ENCODE results near the gene KLF4.

- TF ChIP-seq KAT7 (CRISPR knock-in tag; IDR thresholded peaks at IDR 0.05; ENCODE audit: borderline replicate concordance) (no peak), ZFYVE20 (CRISPR knock-in tag; IDR thresholded peaks at IDR 0.05; ENCODE audit: borderline replicate concordance, low read depth) (no peak), NFYB (CRISPR knock-in tag; IDR thresholded peaks at IDR 0.05) (no peak), E2F1 (CRISPR knock-in tag; IDR thresholded peaks at IDR 0.05) (no peak), NBN (conservative IDR thresholded peaks at IDR 0.05) (no peak), CTCF (CRISPR knock-in tag; IDR thresholded peaks at IDR 0.05) (no peak), NR3C1 (CRISPR knock-in tag; IDR thresholded peaks at IDR 0.05) (no peak), POLR2AphosphoS5 (IDR thresholded peaks at IDR 0.05; ENCODE audit: low read depth, low read length) (no peak), FIP1L1 (IDR thresholded peaks at IDR 0.05; ENCODE audit: borderline replicate concordance, insufficient read depth, low read depth, low read length) (no peak)
Measured at GRCh38 chr9:107502464-107502863, 12.9 kb upstream of the KLF4 start.

Measured in HepG2 (cell line).